ENCODE measurements around the gene PRKAR1B.

PRKAR1B gene

DNA sequence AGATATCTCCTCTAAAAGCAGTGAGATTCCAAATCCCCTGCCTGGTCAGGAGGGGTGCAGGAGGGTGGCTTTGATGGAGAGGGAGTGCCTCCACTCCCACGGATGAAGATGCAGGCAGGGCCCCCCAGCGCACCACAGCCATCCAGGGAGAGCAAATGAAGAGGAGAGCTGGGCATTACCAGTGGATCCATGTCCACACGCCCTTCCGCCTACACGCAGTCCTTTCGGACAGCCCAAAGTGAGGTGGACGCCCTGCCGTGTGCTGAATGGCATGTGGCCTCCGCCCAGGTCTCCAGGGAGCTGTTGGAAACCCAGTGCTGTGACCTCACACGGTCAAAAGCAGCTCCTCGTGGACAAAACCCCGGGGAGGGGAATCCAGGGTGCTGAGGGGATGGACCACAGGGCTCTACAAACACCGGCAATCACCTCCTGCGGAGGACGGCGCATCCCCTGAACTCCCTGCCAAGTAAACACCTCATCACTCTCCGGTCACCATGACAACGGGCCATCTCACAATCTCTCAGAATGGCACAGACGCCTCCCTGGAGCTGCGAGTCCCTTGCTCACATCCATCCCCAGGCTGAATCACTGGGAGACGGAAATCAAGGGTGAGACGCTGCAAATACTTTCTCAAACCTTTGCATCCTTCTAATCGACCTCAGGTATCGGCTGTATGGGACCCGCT lies 35.6 kb downstream of the PRKAR1B start:
- DNase-seq, result no peak

DNA sequence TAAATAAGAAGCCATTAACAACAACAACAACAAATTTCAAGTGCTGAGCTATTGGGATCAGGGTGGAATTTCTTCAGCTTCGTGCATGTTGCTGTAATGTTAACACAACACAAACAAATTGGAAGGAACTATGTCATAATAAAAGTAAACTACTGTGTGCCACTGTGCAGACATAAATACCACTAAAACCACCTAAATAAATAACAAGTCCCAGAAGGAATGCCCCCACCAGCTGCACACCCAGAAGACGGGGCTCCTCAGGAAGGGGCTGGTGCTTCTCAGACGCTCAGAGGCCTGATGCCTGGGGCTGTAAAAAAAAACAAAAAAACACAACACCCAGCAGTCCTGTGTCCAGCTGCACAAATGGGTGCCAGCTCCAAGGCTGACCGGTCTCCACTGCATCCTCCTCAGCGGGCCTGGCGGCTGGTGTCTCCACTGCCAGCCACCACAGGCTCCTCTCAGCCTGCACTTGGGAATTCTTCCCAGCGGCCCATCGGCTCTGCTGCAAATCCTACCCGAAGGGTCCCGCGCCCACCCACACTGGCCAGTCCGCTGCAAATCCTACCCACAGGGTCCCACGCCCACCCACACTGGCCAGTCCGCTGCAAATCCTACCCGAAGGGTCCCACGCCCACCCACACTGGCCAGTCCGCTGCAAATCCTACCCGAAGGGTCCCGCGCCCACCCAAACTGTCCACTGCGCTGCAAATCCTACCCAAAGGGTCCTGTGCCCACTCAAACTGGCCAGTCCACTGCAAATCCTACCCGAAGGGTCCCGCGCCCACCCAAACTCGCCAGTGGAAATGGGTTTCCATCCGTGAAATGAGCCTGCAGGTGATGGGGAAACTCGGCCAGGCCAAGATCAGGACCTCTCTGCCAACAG lies 36.4 kb downstream of the PRKAR1B start:
- DNase-seq, result no peak

DNA sequence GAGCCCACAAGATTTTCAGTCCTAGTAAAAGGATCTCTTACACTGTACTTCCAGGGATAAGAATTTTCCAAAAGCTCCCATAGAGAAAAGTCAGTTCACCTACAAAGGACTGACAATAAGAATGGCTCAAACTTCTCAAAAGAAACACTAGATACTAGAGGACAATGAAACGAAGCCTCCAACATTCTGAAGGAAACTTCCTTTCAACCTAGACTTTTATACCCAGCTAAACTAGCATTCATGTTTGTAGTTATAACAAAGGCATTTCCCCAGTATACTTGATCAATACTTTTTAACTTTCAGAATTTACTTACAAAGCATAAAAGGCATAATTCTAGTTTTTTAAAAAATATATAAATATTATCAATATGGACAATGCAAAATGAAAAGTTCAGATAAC lies 41.5 kb downstream of the PRKAR1B start:
- DNase-seq, result no peak

DNA sequence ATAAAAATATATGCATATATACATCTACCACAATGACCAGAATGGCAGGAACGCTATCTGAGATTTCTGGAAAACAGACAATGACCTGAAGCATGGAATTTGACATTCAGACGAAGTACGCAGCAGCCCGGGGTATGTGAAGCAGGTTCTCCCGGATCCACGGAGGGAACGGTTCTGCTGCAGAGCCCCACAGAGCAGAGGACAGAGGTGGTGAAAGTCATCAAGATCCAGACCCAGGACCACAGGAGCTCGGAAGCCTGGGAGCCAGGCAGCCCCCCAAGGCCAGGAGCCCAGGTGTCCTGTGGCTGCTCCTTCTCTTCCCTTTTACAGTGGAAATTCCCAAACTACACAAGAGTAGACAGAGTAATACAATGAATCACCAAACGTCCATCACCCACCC lies 42.7 kb downstream of the PRKAR1B start:
- DNase-seq, result no peak

DNA sequence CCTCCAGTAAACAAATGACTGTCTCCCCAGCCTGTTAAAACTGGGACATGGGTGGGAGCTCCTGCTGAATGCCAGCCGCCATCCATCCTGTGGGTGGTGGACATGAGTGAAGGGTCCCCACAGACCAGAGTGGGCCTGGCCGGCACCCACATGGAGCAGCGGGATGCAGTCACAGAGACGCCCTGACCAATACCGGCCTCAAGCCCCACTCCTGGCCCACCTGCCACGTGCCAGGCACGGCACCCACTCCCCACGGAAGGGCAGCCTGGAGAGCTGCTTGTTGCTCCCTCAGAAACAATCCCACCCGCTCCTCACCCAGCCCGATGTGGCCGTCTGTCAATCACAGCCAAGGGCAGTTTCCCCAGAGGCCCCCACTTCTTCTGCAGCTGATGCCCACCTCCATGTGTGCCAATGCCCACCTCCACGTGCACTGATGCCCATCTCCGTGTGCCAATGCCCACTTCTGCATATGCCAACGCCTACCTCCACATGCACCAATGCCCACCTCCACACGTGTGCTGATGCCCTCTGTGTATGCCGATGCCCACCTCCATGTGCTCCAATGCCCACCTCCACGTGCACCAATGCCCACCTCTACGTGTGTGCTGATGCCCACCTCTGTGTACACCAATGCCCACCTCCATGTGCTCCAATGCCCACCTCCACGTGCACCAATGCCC lies 43.4 kb downstream of the PRKAR1B start:
- DNase-seq, result no peak

DNA sequence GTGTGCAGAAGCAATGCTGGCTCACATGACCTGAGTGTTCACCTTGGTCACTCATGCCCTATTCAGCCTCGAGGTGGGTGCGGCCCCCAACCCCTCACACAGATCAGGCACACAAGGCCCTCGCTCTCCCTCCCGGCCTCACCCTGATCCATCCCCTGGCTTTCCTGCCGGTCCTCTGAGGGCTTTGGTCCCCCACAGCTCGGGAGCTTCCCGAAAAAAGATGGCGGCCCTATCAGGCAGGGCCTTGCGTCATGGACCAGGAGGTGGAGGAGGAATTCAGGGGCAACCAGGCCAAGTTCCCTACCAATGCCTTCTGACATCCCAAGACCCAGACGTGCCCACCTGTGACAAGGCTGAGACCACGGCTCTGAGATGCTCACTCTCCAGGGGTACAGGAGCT lies 44.3 kb downstream of the PRKAR1B start:
- DNase-seq, result no peak

DNA sequence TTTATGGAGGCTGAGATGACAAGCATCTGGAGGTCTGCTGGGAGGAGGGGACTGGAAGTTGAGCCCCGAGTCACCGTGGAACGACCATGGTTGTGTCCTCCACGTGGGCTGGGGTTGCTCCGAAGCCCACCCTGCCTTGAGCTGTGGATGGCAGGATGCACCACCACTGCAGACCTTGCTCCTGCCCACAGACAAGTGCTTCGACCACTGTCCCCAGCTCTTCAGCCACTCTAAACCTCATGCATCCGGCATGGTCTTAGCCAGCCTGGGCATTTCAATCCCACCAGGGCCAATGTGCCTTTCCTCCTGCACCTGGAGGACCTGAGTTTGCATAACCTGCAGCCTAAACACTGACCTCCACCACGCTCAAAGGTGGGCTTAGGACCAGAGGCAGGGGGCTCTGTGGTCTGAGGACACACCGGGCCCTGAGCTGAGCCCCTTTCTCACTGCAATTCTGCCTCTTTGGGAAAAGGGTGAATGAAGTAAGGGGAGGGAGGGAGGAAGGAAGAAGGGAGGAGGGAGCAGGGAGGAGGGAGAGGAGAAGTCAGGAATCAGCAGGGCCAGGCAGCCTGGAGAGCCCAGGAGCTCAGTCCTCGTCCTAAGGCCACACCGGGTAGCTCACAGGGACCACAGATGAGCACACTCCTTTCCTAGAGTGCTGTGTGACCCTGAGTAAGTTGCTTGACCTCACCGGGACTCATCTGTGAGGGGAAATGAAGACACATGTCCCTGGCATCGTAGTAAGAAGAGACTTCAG lies 45.4 kb downstream of the PRKAR1B start:
- DNase-seq, result no peak

DNA sequence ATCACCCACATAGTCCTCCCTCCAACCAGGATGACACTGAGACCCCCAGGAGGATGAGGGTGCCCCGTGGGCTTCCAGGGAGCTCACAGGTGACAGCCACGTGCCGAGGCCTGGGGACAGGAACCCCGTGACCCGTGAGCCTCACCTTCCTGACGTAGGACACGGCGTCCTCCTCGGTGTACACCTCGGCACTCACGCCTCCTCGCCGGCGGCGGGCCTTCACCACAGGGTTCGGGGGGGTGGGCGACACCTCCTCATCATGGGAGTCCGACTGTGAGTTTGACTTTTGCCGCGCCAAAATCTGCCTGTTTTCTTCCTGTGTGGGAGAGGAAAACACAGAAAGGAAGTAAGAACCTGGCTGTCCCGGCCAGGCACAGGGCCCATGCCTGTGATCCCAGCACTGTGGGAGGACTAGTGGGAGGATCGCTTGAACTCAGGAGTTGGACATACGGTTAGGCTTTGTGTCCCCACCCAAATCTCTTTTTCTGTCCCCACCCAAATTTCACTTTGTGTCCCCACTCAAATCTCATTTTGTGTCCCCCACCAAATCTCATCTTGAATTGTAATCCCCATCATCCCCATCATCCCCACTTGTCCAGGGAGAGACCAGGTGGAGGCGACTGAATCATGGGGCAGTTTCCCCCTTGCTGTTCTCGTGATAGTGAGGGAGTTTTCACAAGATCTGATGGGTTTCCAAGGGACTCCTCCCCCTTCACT lies 46.5 kb downstream of the PRKAR1B start:
- DNase-seq, result no peak

DNA sequence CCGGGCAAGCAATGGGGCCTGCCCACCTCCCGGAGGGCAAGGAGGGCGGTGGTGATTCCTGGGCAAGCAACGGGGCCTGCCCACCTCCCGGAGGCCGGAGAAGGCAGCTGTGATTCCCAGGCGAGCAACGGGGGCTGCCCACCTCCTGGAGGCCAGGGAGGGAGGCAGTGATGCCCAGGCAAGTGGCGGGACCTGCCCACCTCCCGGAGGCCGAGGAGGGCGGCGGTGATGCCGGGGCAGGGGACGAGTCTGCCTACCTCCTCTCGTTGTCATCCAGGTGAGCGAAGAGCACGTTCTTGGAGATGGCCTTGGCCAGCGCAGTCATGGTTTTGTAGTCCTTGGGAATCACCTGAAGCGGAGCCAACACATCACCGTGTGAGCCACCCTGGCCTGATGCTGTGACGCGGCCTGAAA lies 50.1 kb downstream of the PRKAR1B start:
- DNase-seq, result no peak

DNA sequence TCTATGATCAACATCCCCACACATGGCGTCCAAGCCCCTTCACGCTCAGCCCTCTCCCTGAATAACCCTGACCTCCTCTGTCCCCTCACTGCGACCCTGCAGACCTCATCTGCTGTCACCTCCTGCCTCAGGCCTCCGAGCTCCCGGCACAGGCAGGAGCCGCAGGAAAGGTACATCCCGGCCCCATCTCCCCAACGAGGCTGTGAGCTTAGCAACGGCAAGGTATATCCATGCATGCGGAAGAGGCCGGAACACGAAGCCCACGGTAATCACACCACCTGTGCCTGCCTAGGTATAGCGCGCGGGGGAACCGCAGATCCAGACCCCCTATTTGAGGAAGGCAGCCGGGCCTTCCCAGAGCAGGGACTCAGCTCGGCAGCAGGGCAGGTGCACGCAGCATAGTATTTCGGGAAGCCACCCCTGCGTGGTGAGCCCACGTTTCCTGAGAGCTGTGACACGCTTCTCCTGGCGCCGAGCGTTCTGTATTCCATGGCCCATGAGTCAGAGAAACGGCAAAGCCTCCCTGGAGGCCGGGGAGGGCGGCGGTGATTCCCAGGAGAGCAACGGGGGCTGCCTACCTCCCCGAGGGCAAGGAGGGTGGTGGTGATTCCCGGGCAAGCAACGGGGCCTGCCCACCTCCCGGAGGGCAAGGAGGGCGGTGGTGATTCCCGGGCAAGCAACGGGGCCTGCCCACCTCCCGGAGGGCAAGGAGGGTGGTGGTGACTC lies 50.7 kb downstream of the PRKAR1B start:
- DNase-seq, result no peak

DNA sequence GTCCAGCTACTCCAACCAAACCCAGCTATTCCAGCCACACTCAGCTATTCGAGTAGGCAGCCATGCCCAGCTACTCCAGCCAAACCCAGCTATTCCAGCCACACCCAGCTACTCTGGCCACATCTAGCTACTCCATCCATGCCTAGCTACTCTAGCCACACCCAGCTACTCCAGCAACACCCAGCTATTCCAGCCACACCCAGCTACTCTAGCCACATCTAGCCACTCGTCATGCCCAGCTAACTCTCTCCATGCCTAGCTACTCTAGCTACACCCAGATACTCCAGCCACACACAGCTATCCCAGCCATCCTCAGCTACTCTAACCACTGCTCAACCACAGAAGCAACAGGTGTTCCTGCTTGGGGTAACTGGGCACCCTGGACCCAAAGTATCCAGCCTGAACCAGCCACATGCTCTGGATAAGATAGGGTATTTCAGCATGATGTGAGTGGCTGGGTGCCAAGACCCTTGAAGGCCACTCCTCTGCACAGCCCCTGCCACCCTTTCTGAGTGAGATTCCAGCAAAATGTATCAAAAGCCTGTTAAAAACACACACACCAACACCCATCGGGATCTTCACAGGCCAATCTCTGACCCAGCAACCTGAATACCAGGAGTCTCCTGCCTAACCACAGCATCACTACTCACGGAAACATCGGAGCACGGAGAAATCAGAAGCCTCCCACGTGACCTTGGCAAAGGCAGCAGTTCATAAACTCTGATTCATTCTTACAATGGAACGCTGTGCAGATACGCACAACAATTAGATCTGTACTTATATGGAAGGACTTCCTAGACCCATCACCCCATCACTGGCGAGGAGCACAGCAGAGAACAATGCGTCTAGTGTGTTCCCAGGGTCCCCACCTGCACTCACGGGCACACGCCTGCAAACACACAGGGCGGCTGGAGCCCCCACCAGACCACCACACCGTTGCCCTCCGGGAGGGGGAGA lies 52.3 kb downstream of the PRKAR1B start:
- no peak for DNase-seq

DNA sequence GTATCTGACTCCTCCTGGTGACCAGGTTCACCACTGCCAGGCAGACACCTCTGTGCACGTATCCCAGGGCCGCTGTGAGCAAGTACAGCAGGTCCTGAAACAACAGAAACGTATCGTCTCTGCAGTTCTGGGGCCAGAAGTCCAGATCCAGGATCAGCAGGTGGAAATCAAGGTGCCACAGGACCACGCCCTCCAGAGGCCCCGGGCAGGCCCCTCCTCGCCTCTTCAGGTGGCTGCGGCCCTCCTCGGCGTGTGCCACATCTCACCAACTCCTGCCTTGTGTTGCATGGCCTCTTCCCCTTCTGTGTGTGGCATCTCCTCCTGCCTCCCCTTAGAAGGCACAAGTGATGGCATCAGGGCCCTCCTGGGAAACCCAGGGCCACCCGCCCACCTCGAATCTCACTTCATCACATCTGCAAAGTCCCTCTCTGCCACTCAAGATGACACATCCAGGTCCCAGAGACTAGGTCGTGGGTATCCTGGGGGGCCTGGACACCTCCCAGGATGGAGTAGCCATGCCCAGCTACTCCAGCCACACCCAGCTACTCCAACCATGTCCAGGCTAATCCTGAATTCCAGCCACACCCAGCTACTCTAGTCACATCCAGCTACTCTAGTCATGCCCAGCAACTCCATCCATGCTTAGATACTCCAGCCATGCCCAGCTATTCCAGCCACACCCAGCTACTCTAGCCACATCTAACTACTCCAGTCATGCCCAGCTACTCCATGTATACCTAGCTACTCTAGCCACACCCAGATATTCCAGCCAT lies 53.2 kb downstream of the PRKAR1B start:
- DNase-seq, result no peak

DNA sequence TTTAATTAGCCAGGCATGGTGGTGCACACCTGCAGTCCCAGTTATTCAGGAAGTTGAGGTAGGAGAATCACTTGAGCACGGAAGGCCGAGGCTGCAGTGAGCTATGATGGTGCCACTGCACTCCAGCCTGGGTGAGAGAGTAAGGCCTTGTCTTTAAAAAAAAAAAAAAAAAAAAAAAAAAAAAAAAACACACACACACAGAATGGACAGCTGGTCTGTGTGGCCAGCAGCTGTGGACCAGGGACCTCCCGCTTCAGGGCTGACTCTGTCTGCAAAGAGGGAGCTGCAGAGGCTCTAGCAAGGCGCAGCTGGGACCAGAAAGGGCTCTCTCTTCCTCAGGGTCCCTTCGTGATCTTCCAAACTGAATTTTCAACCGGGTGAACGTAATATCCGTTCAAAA lies 54.2 kb downstream of the PRKAR1B start:
- no peak for DNase-seq

DNA sequence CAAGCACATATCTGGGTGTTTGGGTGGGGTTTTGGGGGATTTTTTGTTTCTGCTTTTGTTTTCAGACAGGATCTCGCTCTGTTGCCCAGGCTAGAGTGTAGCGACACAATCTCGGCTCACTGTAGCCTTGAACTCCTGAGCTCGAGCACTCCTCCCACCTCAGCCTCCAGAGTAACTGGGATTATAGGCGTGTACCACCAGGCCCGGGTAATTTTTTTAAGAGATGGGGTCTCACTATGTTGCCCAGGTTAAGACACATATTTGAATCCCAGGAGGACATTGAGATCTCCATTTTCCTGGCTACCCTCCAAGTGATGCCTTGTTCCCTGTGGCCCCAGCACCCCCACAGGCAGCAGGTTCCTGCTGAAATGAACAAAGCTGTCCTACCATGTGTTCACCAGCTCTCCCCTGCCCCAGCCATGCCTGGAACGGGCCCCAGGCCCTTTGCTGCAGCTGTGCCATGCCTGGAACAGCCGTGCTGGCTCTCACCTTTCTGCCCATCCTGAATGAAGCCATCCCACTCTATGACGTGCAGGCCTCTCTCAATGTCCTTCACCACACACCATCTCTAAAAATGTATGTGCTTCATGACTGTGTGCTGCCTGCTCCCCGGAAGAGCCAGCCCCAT lies 55.6 kb downstream of the PRKAR1B start:
- no peak for DNase-seq

DNA sequence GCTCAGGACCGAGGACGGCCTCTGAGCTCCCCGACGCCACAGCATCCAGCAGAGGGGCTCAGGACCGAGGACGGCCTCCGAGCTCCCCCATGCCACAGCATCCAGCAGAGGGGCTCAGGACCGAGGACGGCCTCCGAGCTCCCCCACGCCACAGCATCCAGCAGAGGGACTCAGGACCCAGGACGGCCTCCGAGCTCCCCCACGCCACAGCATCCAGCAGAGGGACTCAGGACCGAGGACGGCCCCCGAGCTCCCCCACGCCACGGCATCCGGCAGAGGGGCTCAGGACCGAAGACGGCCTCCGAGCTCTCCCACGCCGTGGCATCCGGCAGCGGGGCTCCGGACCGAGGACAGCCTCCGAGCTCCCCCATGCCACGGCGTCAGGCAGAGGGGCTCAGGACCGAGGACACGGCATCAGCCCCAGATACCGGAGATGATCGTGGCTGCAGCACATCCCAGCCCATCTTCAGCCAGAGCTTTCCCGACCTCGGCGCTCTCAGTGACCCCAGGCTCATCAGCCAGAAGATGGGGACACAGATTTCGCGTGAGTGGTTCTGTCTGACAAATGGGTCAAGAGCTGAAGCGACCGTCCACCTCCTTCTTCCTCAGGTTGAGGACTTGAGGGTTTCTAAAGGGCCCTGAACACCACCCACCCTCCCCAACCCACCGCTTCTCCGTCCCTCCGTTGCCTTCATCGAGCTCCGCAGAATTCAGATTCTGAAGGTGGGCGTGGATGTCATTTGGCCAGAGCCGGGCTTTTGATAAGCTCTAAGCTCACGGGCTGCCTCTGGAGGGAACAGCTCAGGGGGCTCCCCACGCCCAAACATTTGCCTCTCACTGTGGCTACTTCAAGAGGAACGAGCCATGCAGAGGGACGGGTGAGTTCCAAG lies 56.3 kb downstream of the PRKAR1B start:
- no peak for DNase-seq

DNA sequence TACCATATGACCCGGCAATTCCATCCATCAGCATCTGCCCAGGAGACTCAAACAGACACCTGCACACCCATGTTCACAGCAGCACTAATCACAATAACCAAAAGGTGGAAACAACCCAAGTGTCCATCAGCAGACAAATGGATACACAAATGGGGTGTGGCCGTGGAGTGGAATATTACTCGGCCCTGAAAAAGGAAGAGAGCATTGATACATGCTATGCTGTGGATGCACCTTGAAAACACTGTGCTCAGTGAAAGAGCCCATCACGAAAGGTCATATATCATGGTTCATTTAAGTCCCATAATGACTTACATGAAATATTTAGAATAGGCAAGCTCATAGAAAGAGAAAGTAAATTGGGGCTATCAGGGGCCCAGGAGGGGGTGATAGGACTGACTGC lies 58.1 kb downstream of the PRKAR1B start:
- DNase-seq, result no peak

DNA sequence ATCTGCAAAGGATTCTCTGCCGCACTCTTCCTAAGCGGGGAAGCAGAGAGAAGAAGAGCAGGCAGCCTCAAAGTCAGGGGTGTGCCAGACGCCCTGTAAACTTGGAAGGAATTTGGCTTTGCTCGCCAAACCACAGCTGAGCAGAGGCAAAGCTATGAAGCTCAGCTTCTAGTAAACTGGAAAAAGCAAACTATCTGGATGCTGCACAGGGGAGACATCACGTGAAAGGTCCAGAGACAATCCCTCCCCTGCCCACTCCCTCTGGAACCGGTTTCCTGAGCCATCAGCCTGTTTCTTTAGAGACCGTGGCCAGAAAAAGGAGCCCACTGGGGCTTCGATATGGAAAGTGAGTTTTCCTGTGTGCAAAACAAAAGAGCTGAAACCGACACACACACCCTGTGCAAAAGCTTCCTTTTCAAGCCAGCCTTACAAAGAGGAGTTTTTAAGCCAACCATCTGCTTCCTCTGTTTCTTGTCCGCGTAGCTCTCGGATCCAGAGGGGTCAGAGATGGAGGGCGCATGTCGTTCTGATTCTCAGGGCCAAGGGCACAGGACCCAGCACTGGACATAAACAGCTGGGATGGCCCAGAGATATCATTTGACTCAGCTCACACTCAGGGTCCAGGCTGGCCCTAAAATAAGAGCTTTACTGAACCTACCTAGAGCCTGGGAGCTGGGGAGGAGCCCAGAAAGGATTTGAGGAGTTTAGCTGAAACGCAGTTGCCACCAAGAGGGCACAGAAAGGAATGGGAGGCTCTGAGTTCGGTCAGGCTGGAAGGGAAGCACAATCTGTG lies 58.7 kb downstream of the PRKAR1B start:
- DNase-seq, result no peak
